Measurements from ENCODE around the gene EP400.
"Not testable (repeated sequence)": the region's sequence is repeated elsewhere in the genome, so short reads cannot be mapped to it uniquely, and the experiment has no call there.

EP400 gene

GRCh38 chr12:132024758-132025157 lies 75.0 kb downstream of the EP400 start:
- no peak for DNase-seq

GRCh38 chr12:132025526-132025925 lies 75.8 kb downstream of the EP400 start:
- no peak for DNase-seq

GRCh38 chr12:132026061-132026795 lies 76.5 kb downstream of the EP400 start:
- DNase-seq: no peak

- no peak for DNase-seq
These were observed 77.2 kb downstream of the EP400 start for GRCh38 chr12:132026796-132027500.

- DNase-seq: no peak
These were observed 77.9 kb downstream of the EP400 start for GRCh38 chr12:132027636-132028035.

GRCh38 chr12:132028111-132028510 lies 78.4 kb downstream of the EP400 start:
- no peak for DNase-seq

GRCh38 chr12:132029503-132030300 lies 80.0 kb downstream of the EP400 start:
- DNase-seq: no peak

GRCh38 chr12:132030367-132031038 lies 80.8 kb downstream of the EP400 start:
- DNase-seq: no peak

- DNase-seq: no peak
These were observed 83.9 kb downstream of the EP400 start for GRCh38 chr12:132033627-132034026.

- DNase-seq: no peak
These were observed 86.4 kb downstream of the EP400 start for GRCh38 chr12:132036063-132036683.

- no peak for DNase-seq
These were observed 91.3 kb downstream of the EP400 start for GRCh38 chr12:132040906-132041606.

GRCh38 chr12:132043216-132043615 lies 93.5 kb downstream of the EP400 start:
- no peak for DNase-seq

- DNase-seq: no peak
These were observed 94.2 kb downstream of the EP400 start for GRCh38 chr12:132043770-132044467.

GRCh38 chr12:132044661-132045412 lies 95.1 kb downstream of the EP400 start:
- DNase-seq: no peak

- DNase-seq: no peak
These were observed 96.0 kb downstream of the EP400 start for GRCh38 chr12:132045751-132046150.

- no peak for DNase-seq
These were observed 96.8 kb downstream of the EP400 start for GRCh38 chr12:132046561-132046960.

- DNase-seq: not testable (repeated sequence)
These were observed 97.9 kb downstream of the EP400 start for GRCh38 chr12:132047630-132048029.

GRCh38 chr12:132049442-132049841 lies 99.7 kb downstream of the EP400 start:
- DNase-seq: no peak

GRCh38 chr12:132049876-132050275 lies 100.1 kb downstream of the EP400 start:
- DNase-seq: no peak

GRCh38 chr12:132051718-132052117 lies 102.0 kb downstream of the EP400 start:
- DNase-seq: not testable (repeated sequence)
